NT2/D1 (cell line): Measurements from ENCODE around the gene CD302.
"Not testable (repeated sequence)": the region's sequence is repeated elsewhere in the genome, so short reads cannot be mapped to it uniquely, and the experiment has no call there.

Source experiments
- DNase-seq: peaks from one replicate; pipeline ENCODE4 v3.0.0-alpha.2; 2011; ENCODE audit warnings: low read depth, low spot score
- H3K27me3 ChIP-seq: 2 replicates; pipeline ENCODE4 v1.6.0; 2011; ENCODE audit warnings: mild to moderate bottlenecking; ENCODE audit not compliant: insufficient read length, insufficient read depth
- H3K36me3 ChIP-seq: 2 replicates; pipeline ENCODE4 v1.6.1; 2011; ENCODE audit warnings: mild to moderate bottlenecking, low read length, mixed read lengths; ENCODE audit not compliant: insufficient read depth, insufficient read length
- H3K4me1 ChIP-seq: 2 replicates; pipeline ENCODE4 v1.5.1; 2011; ENCODE audit not compliant: insufficient read depth, insufficient read length
- H3K4me3 ChIP-seq: 2 replicates; pipeline ENCODE4 v1.5.1; 2011; ENCODE audit warnings: low read depth; ENCODE audit not compliant: insufficient read length
- H3K9ac ChIP-seq: 2 replicates; pipeline ENCODE4 v1.6.0; 2011; ENCODE audit warnings: low read depth; ENCODE audit not compliant: insufficient read length
- H3K9me3 ChIP-seq: 2 replicates; pipeline ENCODE4 v1.5.1; 2011; ENCODE audit warnings: mild to moderate bottlenecking, low read length; ENCODE audit not compliant: insufficient read depth
- SUZ12 ChIP-seq: IDR thresholded peaks from 2 replicates; pipeline ENCODE4 v1.6.1; 2011; ENCODE audit not compliant: insufficient read length, insufficient read depth; ENCODE audit errors: extremely low read depth
- YY1 ChIP-seq: IDR thresholded peaks from 2 replicates; pipeline ENCODE4 v1.6.1; 2011; ENCODE audit not compliant: insufficient read length, insufficient read depth
- ZNF274 ChIP-seq: IDR thresholded peaks from 2 replicates; pipeline ENCODE4 v1.6.1; 2011; ENCODE audit warnings: mild to moderate bottlenecking, low read depth, low read length

The CD302 gene

GRCh38 chr2:159790323-159790722 is 7.7 kb downstream of the CD302 start:
- TF ChIP-seq ZNF274 = no peak
- H3K9me3 ChIP-seq = no peaks in the 10 kb centered on the region
- H3K4me3 ChIP-seq = no peak overlapping the region
- H3K9ac ChIP-seq = no peak overlapping the region
- DNase-seq = no peak
- no peaks in the 10 kb centered on the region for H3K27me3 ChIP-seq
- H3K4me1 ChIP-seq = no peaks in the 10 kb centered on the region
- no peaks in the 10 kb centered on the region for H3K36me3 ChIP-seq

GRCh38 chr2:159788253-159788652 is 9.8 kb downstream of the CD302 start:
- TF ChIP-seq YY1 = no peak
- no peak for TF ChIP-seq ZNF274
- TF ChIP-seq SUZ12 = no peak
- DNase-seq = no peak

GRCh38 chr2:159787647-159788046 is 10.4 kb downstream of the CD302 start:
- H3K4me3 ChIP-seq, H3K9ac ChIP-seq, DNase-seq, H3K27me3 ChIP-seq, H3K4me1 ChIP-seq, H3K36me3 ChIP-seq, H3K9me3 ChIP-seq: not testable (repeated sequence)

More at GRCh38 chr2:159788253-159788652, 9.8 kb downstream of the CD302 start:
- Histone ChIP-seq H3K9me3 (no peaks in the 10 kb centered on the region), H3K4me1 (no peaks in the 10 kb centered on the region), H3K9ac (no peak overlapping the region), H3K4me3 (no peak overlapping the region), H3K27me3 (no peaks in the 10 kb centered on the region), H3K36me3 (no peaks in the 10 kb centered on the region)

GRCh38 chr2:159786938-159787337 is 11.1 kb downstream of the CD302 start:
- H3K27me3 ChIP-seq = no peaks in the 10 kb centered on the region
- DNase-seq = no peak
- TF ChIP-seq SUZ12 = no peak
- no peak for TF ChIP-seq ZNF274
- TF ChIP-seq YY1 = no peak
- H3K9ac ChIP-seq = no peak overlapping the region
- H3K9me3 ChIP-seq = no peaks in the 10 kb centered on the region
- no peaks in the 10 kb centered on the region for H3K4me1 ChIP-seq
- H3K4me3 ChIP-seq = no peak overlapping the region
- no peaks in the 10 kb centered on the region for H3K36me3 ChIP-seq

GRCh38 chr2:159785195-159785594 is 12.8 kb downstream of the CD302 start:
- TF ChIP-seq ZNF274 (no peak), SUZ12 (no peak), YY1 (no peak)
- Histone ChIP-seq H3K4me3 (no peak overlapping the region), H3K9me3 (no peaks in the 10 kb centered on the region), H3K9ac (no peak overlapping the region), H3K27me3 (no peaks in the 10 kb centered on the region), H3K36me3 (no peaks in the 10 kb centered on the region), H3K4me1 (no peaks in the 10 kb centered on the region)
- no peak for DNase-seq

GRCh38 chr2:159784744-159785143 is 13.3 kb downstream of the CD302 start:
- H3K27me3 ChIP-seq, H3K9ac ChIP-seq, DNase-seq, H3K9me3 ChIP-seq, H3K4me3 ChIP-seq, H3K4me1 ChIP-seq, H3K36me3 ChIP-seq: not testable (repeated sequence)

- Histone ChIP-seq H3K9ac (no peak overlapping the region), H3K36me3 (no peaks in the 10 kb centered on the region), H3K4me1 (no peaks in the 10 kb centered on the region), H3K9me3 (no peaks in the 10 kb centered on the region), H3K4me3 (no peak overlapping the region), H3K27me3 (no peaks in the 10 kb centered on the region)
- TF ChIP-seq SUZ12 (no peak), ZNF274 (no peak), YY1 (no peak)
- DNase-seq = no peak
These were observed 14.5 kb downstream of the CD302 start for GRCh38 chr2:159783556-159783955.

GRCh38 chr2:159776321-159776720 is 21.7 kb downstream of the CD302 start:
- no peaks in the 10 kb centered on the region for H3K9me3 ChIP-seq
- no peaks in the 10 kb centered on the region for H3K36me3 ChIP-seq
- H3K9ac ChIP-seq = no peak overlapping the region
- TF ChIP-seq ZNF274 = no peak
- TF ChIP-seq SUZ12 = no peak
- no peak for TF ChIP-seq YY1
- H3K4me3 ChIP-seq = no peak overlapping the region
- no peak for DNase-seq
- H3K27me3 ChIP-seq = no peaks in the 10 kb centered on the region
- no peaks in the 10 kb centered on the region for H3K4me1 ChIP-seq

- Histone ChIP-seq H3K4me3 (no peak overlapping the region), H3K9ac (no peak overlapping the region), H3K9me3 (no peaks in the 10 kb centered on the region), H3K36me3 (peaks cover 3% of the 10 kb centered on the region), H3K27me3 (no peaks in the 10 kb centered on the region), H3K4me1 (no peaks in the 10 kb centered on the region)
- TF ChIP-seq ZNF274 (no peak), YY1 (no peak), SUZ12 (no peak)
- DNase-seq = no peak
These were observed 23.0 kb downstream of the CD302 start for GRCh38 chr2:159775021-159775420.
